ENCODE data around the gene EEF1AKMT4. TPM values are rescaled to one million over a fixed set of nuclear protein-coding genes. Genes with fewer than 3 reads are reported as not detected.
A peak's percentile ranks its signal among the peaks of the same experiment; 100 is the strongest.
"Not testable (repeated sequence)": the region's sequence is repeated elsewhere in the genome, so short reads cannot be mapped to it uniquely, and the experiment has no call there.

The EEF1AKMT4 gene
- total RNA-seq, 2 donors from 2014 or later: 1.9 to 3.1 TPM

DNA sequence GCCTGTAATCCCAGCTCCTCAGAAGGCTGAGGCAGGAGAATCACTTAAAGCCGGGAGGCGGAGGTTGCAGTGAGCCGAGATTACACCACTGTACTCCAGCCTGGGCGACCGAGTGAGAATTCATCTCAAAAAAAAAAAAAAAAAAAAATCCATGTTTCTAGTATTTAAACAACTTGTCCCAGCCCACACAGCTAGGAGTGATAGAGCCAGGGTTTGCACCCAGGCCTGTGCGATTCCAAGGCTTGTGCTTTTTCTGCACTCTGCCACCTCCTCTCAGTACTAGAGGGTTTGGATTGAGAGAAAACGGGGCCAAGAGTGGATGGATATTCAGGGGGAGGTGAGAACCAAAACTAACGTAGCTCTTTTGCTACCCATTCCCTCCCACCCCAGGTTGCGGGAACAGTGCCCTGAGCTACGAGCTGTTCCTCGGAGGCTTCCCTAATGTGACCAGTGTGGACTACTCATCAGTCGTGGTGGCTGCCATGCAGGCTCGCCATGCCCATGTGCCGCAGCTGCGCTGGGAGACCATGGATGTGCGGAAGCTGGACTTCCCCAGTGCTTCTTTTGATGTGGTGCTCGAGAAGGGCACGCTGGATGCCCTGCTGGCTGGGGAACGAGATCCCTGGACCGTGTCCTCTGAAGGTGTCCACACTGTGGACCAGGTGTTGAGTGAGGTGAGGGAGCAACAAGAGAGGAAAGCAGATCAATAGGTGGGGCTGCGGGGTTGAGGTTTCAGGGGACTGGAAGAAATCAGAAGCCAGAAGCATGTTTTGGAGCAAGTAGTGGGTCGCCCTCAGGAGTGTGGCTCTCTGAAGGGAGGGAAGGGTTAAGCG is 7.8 kb downstream of the EEF1AKMT4 start:
- intact Hi-C loops (cut with DNase I): loop anchor here in 1 of 2 donors (10.0 kb wide), 1 partner anchor 362 kb away; no protein-coding TSS in a partner anchor
- DNase-seq (no peak), ATAC-seq (no peak)

DNA sequence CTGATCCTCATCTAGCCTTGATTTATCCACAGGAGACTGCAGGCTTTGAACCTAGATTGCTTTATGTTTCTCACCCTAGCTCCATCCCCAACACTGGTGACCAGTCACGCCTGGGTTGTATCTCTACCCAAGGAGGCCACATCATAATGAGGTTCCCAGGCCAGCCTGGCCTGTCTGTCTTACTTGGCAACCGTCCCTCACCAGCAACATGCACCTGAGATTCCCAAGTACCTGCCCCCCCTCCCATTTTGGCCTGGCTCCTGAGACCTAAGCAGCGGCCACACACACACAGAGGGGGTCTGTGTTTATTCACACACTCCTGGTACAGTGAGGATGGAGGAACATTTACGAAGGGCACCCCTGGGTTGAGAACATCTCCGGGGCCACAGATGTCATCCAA is 9.5 kb downstream of the EEF1AKMT4 start:
- ATAC-seq (no peak), DNase-seq (no peak)
- intact Hi-C loops (cut with DNase I): loop anchor here in 1 of 2 donors (10.0 kb wide), 1 partner anchor 364 kb away; no protein-coding TSS in a partner anchor

DNA sequence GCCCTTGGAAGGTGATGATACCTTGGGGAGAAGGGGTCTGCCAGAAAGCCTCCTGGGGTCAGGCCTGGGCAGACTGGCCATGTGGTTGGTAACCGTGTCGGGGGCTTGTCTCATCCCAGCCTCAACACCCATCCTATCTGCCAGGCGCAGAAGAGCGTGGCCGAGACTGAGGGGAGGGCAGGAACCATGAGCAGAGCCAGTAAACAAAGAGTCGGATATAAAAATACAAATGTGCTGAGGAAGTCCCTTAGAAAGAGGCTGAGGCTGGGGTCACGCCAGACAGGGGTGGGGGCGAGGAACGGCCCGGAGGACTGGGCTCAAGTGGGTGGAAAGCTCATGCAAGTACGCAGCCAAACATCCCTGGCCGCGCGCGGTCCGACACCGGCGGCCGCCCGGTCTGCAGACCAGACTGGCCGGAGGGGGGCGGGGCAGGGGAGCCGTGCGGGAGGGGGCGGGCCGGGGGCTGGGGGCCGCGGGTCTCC is 10.0 kb downstream of the EEF1AKMT4 start:
- DNase-seq: no peak
- ATAC-seq: no peak
- intact Hi-C loops (cut with DNase I): loop anchor here in 1 of 2 donors (10.0 kb wide), 1 partner anchor 365 kb away; no protein-coding TSS in a partner anchor

DNA sequence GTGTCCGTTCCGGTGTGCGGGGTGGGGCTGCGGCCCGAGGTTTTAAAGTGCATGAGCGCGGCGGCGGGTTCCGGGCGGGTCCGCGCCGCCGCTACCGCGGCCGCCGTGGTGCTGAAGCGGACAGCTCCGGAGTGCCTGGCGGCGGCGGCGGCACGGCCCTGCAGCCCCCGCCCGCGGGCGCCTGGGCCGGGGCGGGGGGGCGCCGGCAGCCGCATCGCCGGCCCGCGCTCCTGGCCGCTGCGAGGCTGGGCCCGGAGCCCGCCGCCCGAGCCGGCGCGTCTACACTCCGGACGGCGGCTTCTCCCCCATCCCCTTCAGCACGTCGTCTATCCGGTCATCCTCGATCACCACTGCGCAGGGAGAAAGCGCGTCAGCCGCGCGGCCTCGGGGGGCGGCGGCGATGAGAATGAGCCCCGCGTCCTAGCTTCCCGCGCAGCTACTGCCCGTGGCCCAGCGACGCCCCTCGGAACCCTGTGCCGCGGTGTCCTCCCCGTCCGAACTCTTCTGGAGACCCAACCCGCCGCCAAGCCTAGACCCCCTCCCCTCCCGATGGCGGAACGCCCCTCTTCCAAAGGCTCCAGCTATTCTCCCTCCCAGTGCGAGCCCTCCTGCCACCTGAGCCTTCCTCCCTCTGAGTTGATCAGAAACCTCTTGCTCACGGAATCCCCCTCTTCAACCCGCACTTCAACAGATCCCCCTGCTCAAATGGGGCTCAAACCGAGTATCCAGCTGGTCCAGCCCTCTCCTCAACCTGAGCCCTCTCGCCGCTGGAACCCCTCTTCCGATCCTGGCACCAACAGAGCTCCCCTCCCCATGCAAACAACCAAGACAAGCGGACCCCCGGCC is 10.6 kb downstream of the EEF1AKMT4 start:
- intact Hi-C loops (cut with DNase I): loop anchor here in 1 of 2 donors (10.0 kb wide), 1 partner anchor 365 kb away; no protein-coding TSS in a partner anchor
- DNase-seq (no peak), ATAC-seq (peak; percentile 52 to 84)

DNA sequence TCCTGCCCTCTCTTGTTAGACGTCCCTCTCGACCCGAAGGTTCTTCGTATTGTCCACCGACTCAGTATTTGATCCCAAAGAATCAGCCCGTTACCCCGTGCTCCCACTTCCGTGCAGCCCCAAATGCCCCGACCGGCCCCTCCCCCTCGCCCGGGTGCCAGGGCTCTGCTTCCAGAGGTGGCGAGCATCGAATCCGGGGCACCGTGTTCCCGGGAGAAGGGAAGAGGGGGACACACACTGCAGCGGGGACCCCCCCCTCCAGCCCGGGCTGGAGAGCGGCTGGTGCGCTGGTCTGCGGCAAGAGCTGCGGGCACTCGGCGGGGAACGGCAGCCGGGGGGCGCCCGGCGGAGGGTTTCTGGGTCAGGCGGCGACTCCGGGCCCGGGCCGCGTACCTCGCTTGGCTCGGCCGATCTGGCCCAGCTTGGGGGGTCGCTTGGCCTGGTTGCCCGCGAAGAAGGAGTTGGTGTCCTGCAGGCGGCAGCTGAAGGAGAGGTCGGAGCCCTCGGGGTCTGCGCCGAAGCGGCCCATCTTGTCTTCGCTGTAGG is 11.3 kb downstream of the EEF1AKMT4 start:
- no peak for ATAC-seq
- DNase-seq: no peak
- intact Hi-C loops (cut with DNase I): no loop called here

DNA sequence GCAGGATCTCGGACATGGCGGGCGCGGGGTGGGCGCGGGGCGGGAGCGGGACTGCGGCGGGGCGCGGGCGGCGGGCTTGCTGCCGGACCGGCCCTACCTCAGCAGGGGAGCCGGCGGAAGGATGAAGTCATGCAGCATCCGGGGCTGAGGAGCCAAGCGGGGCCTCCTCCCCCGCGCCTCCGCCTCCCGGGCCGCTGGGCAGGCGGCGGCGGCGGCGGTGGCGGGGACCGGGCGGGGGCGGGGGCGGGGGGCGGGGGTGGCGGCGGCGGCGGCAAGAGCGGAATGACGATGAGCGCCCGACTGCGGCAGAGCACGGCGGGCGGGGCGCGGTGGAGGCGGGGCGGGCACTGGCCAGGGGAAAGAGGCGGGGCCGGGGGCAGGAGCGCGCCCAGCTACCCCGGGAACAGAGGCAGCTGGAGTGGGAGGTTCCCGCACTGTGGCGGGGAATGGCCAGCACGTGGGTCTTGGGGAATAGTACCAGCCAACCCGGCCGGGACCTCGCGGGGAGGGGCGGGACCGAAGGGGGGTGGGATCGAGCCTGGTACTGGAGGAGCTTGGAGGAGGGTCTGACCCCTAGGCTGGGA is 11.9 kb downstream of the EEF1AKMT4 start, which contains the start of gene CAMK2N2:
Gene CAMK2N2 (minus strand): TSS at position 284 of the 584 bp plus-strand sequence. CDS start 268 bp downstream, at position 16.
- ATAC-seq: peak; percentile 53 to 88
- intact Hi-C loops (cut with DNase I): no loop called here
- peak; percentile 68 for DNase-seq

DNA sequence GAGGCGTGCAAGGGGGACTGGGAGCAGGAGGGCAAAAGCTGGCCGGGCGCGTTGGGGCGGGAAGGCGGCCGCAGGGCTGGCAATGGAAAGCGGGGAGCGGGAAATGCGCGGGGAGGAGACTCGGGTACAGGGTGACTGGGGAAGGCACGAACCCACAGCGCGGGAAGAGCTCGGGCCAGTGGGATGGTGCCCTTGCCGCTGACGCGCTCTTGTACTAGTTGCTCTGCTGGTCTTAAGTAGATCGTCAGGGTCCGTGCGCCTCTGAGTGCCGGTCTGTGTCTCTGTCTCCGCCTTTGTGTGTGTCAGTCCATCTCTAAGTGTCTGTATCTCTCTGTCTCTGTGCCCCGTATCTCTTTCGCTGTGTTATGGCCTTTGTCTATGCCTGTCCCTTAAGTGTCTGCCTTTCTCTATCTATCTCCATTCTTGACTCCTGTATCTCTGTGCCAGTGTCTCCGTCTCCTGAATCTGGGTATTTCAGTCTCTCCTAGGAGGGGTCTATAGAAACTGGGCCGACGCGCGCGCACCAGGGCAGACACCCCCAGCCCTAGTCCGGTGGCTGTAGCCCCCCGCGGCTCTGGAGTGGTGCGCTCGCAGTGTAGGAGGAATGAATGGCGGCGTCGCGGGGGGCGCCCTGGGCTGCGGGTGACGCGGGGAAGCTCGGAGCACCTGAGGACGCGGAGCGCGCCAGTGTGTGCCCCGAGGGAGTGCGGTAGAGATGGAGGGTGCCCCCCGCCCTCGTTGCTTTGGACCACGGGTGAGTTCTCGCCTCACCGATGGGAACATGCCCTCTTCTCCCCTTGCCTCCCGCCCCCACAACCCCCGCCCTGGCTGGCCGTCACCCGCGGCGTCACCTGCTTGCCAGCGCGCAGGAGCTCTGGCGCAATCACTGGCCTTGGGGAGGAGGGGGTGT is 12.6 kb downstream of the EEF1AKMT4 start:
- intact Hi-C loops (cut with DNase I): no loop called here
- DNase-seq (no peak), ATAC-seq (peak in 1 of 2 donors; percentile 25)

DNA sequence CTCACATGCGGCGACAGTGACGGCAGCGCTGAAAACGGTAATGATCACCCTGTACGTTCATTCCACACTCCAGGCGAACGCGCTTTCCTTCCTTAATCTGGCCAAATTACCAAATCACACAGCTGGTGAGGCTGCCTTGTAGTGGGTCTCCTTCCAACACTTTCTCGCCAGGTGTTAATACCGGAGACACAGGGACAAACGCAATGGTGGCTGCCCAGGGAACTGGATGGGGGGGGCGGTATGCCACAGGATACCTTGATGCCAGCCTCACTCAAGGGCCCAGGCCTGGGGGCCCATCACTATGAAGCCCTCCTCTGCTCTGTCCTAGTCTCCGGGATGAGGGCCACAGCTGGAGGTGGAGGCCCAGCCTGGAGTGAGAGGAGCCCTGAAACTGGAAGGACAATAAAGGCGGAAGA is 13.3 kb downstream of the EEF1AKMT4 start:
- no peak for DNase-seq
- ATAC-seq: no peak
- intact Hi-C loops (cut with DNase I): no loop called here

DNA sequence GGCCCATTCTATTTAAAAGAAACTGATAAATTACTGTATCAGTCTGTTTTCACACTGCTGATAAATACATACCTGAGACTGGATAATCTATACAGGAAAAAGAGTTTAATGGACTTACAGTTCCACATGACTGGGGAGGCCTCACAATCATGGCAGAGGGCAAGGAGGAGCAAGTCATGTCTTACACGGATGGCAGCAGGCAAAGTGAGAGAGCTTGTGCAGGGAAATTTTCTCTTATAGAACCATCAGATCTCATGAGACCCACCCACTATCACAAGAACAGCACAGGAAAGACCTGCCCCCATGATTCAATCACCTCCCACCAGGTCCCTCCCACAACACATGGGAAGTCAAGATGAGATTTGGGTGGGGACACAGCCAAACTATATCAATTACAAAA is 17.8 kb downstream of the EEF1AKMT4 start:
- intact Hi-C loops (cut with DNase I); ATAC-seq; DNase-seq: not testable (repeated sequence)

DNA sequence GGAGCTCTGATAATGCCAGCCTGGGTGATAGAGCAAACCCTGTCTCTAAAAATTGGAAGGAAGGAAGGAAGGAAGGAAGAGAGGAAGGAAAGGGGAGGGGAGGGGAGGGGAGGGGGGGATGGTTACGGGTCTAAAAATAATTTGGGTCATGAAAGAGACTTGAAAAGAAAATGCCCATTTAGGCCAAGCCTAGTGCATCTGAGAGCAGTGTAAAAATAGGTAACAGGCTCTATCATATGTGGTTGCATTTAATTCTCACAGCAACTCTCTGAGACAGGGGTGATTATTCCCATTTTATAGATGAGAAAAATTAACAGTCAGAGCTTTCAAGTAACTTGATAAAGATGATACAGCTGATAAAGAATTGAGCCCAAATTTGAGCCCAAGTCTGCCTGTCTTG is 22.8 kb downstream of the EEF1AKMT4 start:
- intact Hi-C loops (cut with DNase I): no loop called here
- DNase-seq: no peak
- no peak for ATAC-seq

DNA sequence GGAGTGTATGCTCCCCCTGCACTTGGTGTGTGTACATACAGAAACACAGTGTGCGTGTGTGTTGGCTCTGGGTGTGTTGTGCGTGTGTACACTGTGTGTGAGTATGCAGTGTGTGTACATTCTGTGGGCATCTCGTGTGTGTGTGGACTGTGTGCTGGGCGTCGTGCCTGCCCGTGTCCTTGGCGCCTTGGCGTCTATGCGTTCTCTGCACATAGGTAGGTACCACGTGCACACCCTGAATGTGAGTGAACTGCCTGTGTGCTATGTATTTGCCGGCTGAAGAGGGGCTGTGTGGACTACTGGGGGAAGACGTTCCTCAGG is 25.9 kb downstream of the EEF1AKMT4 start:
- intact Hi-C loops (cut with DNase I): no loop called here
- ATAC-seq: no peak
- no peak for DNase-seq

DNA sequence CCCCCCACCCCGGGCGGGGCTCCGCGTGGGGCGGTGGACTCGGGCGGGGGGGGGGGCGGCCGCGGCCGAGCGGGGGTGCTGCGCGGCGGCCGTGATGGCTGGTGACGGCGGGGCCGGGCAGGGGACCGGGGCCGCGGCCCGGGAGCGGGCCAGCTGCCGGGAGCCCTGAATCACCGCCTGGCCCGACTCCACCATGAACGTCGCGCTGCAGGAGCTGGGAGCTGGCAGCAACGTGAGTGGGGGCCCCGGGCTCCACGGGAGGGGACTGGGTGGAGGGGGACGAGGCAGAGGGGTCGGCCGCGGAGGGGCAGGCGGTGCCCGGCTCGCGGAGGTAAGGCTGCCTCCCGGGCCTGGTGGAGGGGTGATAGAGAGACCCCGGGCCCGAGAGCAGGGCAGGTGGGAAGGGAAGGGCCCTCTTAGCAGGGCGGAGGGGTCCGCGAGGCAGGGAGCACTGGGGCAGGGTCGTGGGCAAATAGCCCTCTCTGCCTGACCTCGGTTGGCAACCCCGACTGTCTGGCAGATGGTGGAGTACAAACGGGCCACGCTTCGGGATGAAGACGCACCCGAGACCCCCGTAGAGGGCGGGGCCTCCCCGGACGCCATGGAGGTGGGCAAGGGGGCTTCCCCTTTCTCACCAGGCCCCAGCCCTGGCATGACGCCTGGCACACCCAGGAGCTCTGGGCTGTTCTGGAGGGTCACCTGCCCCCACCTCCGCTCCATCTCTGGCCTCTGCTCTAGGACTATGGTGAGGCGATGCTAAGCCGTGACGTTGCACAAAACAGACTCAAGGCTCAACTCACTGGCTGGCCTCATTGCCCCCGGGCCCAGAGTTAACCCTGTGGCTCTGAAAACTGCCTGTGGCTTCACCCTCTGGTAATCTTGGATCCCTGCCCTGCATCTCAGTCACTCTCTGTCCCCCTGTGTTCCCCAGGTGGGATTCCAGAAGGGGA is 26.8 kb downstream of the EEF1AKMT4 start, which contains the start of gene ECE2:
Gene ECE2 (plus strand): TSS at position 62 of the 950 bp plus-strand sequence. CDS start 132 bp downstream, at position 194.
- DNase-seq (peak; percentile 43), ATAC-seq (peak; percentile 63 to 70)
- intact Hi-C loops (cut with DNase I): no loop called here

DNA sequence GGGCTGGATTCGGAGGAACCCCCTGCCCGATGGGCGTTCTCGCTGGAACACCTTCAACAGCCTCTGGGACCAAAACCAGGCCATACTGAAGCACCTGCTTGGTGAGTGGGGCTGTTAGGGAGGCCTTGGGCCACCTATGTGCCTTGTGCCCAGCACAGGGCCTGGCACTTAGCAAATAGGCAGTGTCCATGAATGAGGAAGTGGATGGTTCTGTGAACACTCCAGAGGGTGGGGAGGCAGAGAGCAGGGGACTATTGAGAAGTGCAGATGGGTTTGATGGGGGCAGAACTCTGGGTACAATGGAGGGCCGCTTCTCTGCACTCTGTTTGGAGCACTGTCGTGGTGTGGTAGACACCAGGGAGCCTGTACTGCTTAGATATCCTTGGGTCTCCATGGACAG is 27.9 kb downstream of the EEF1AKMT4 start:
- intact Hi-C loops (cut with DNase I): no loop called here
- ATAC-seq: no peak
- no peak for DNase-seq

DNA sequence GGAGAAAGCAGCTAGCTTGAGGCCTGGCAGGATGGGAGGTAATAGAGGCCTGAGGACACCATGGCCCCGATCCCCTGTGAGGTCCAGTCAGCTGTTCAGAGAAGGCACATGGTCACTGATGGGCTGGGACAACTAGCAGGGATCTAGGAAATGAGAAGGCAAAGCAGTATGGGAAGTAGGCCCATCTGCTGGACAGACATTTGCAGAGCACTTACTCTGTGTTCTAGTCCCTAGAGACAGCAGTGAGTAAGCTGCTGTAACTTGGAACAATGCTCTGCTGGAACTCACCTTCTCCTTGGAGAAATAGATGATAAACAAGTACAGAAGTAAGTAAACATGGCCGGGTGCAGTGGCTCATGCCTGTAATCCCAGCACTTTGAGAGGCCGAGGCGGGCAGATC is 33.5 kb downstream of the EEF1AKMT4 start:
- no peak for DNase-seq
- intact Hi-C loops (cut with DNase I): no loop called here
- no peak for ATAC-seq

DNA sequence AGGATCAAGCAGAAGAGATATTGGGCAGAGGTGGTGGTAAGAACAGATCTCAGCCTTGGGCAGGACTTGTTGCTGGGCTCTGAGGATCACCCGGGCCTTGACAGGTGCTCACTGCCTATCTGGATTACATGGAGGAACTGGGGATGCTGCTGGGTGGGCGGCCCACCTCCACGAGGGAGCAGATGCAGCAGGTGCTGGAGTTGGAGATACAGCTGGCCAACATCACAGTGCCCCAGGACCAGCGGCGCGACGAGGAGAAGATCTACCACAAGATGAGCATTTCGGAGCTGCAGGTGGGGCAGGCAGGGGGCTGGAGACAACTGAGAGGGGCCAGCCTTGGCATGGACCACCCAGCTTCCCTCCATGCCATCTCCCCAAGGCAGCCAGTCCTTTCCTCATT is 34.2 kb downstream of the EEF1AKMT4 start:
- ATAC-seq: no peak
- no peak for DNase-seq
- intact Hi-C loops (cut with DNase I): no loop called here

DNA sequence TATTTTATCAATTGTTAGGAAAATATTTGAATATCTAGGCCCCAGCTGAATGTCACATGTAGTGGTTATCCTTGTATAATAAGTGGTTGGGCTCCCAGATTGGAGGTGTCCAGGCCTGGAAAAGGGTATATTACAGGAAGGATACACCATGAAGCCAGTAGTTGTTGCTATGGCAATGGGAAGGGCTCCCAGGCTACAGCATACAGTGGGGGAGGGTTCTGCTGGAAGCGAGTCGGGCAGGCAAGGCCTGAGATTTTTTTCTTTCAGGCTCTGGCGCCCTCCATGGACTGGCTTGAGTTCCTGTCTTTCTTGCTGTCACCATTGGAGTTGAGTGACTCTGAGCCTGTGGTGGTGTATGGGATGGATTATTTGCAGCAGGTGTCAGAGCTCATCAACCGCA is 35.2 kb downstream of the EEF1AKMT4 start:
- ATAC-seq (peak; percentile 69 to 78), DNase-seq (peak; percentile 72)
- intact Hi-C loops (cut with DNase I): loop anchor here in 1 of 2 donors (5.0 kb wide), 1 partner anchor 387 kb away; no protein-coding TSS in a partner anchor

Measured in left cardiac atrium (tissue), 4 donors.